ENCODE data around the gene C1QL3.

The C1QL3 gene

GRCh38 chr10:16521311-16522016 lies at the start of gene C1QL3:
Gene C1QL3 (minus strand): TSS chr10:16521879. CDS start chr10:16521065, 814 bp downstream.
- peak; percentile 62 for DNase-seq

GRCh38 chr10:16570731-16571130 lies 49.1 kb upstream of the C1QL3 start:
- DNase-seq, result no peak

GRCh38 chr10:16566202-16566805 lies 44.6 kb upstream of the C1QL3 start:
- DNase-seq, result no peak

GRCh38 chr10:16565604-16566003 lies 43.9 kb upstream of the C1QL3 start:
- DNase-seq, result no peak

- no peak for DNase-seq
These were observed 41.2 kb upstream of the C1QL3 start for GRCh38 chr10:16562891-16563290.

GRCh38 chr10:16559236-16559773 lies 37.6 kb upstream of the C1QL3 start:
- DNase-seq, result peak; percentile 51

- DNase-seq, result no peak
These were observed 26.3 kb upstream of the C1QL3 start for GRCh38 chr10:16547973-16548372.

- DNase-seq, result no peak
These were observed 23.5 kb upstream of the C1QL3 start for GRCh38 chr10:16545116-16545736.

- DNase-seq, result no peak
These were observed 22.9 kb upstream of the C1QL3 start for GRCh38 chr10:16544591-16544990.

- no peak for DNase-seq
These were observed 22.4 kb upstream of the C1QL3 start for GRCh38 chr10:16544099-16544498.

- no peak for DNase-seq
These were observed 14.5 kb upstream of the C1QL3 start for GRCh38 chr10:16536155-16536554.

GRCh38 chr10:16529853-16530252 lies 8.2 kb upstream of the C1QL3 start:
- DNase-seq, result no peak

- DNase-seq, result no peak
These were observed 5.8 kb upstream of the C1QL3 start for GRCh38 chr10:16527452-16527851.

GRCh38 chr10:16520900-16521299 lies 779 bp downstream of the C1QL3 start:
- peak; percentile 70 for DNase-seq

- DNase-seq, result no peak
These were observed 1.5 kb downstream of the C1QL3 start for GRCh38 chr10:16519908-16520861.

- no peak for DNase-seq
These were observed 2.3 kb downstream of the C1QL3 start for GRCh38 chr10:16519250-16519907.

GRCh38 chr10:16518822-16519221 lies 2.9 kb downstream of the C1QL3 start:
- no peak for DNase-seq

GRCh38 chr10:16510843-16511242 lies 10.8 kb downstream of the C1QL3 start:
- DNase-seq, result no peak

GRCh38 chr10:16509996-16510395 lies 11.7 kb downstream of the C1QL3 start:
- DNase-seq, result peak; percentile 93

- no peak for DNase-seq
These were observed 16.5 kb downstream of the C1QL3 start for GRCh38 chr10:16505161-16505560.

- DNase-seq, result no peak
These were observed 23.8 kb downstream of the C1QL3 start for GRCh38 chr10:16497911-16498310.

GRCh38 chr10:16493884-16494536 lies 27.7 kb downstream of the C1QL3 start:
- DNase-seq, result no peak

Measured in islet precursor cell (in vitro differentiated cells).